Adrenal gland (tissue), 12 donors: ENCODE measurements around the gene FAM186B. TPM values are rescaled to one million over a fixed set of nuclear protein-coding genes. Genes with fewer than 3 reads are reported as not detected.

ENCODE experiments used
- DNase-seq, 7 donors: peaks; one replicate each; pipeline ENCODE4 v3.0.0-alpha.2; 2019 to 2020
- H3K27ac ChIP-seq, 5 donors: fragments of 200-600 bp; sonication (generic) in 4 of 5; 1 replicate in 3 of 5; 2 replicates in 2 of 5; pipeline versions ENCODE4 v1.5.1 to v1.8.0; 2016 to 2020; ENCODE audit warnings: mild to moderate bottlenecking in 1 of 5
- H3K27me3 ChIP-seq: fragments of 200-600 bp; 2 replicates; pipeline ENCODE4 v1.8.0; 2021
- H3K36me3 ChIP-seq, 2 donors: fragments of 200-600 bp; replicated peaks in 1 of 2; 1 replicate in 1 of 2; 2 replicates in 1 of 2; pipeline versions ENCODE4 v1.5.1 to v1.8.0; 2018 to 2022
- H3K4me1 ChIP-seq, 2 donors: fragments of 200-600 bp; replicated peaks in 1 of 2; 1 replicate in 1 of 2; 2 replicates in 1 of 2; pipeline versions ENCODE4 v1.5.1 to v1.8.0; 2018 to 2021
- H3K4me3 ChIP-seq, 4 donors: fragments of 200-600 bp; sonication (generic) in 3 of 4; one replicate each; pipeline ENCODE4 v1.5.1; 2016 to 2018
- H3K9me3 ChIP-seq, 3 donors: fragments of 200-600 bp; sonication (generic) in 1 of 3; replicated peaks in 1 of 3; 1 replicate in 2 of 3; 2 replicates in 1 of 3; pipeline versions ENCODE4 v1.5.1 to v1.8.0; 2016 to 2021
- POLR2A ChIP-seq, 2 donors: fragments of 450-650 bp; IDR thresholded peaks; one replicate each; pipeline ENCODE4 v1.6.1; 2017; ENCODE audit warnings: antibody characterized with exemption in 2 of 2, mild to moderate bottlenecking in 2 of 2, moderate library complexity in 1 of 2
- WGBS, 4 donors: extraction: QIAGEN DNeasy Blood & Tissue Kit in 2 of 4; methylation state at CpG; one replicate each; pipeline versions ENCODE4 v1.1.5 to v1.1.7; 2013 to 2017; 5-methylcytosine and 5-hydroxymethylcytosine counted together
- intact Hi-C, 2 donors: fragments of 100-400 bp; cut with DNase I; formaldehyde crosslinking; loops; one replicate each; pipeline versions ENCODE4 v1.14.1 to v1.15.0; 2022 to 2023
- polyA plus RNA-seq, 3 donors: library from polyadenylated mRNA; stranded (reverse); fragments of 200-250 nt in 2 of 3; fragments of 350-450 nt in 1 of 3; fragmentation: Illumina TruSeq in 1 of 3; extraction: RNeasy Lipid Tissue Mini Kit (QIAGEN cat#74804) in 1 of 3; gene quantifications; one replicate each; pipeline ENCODE4 v1.2.3, GENCODE V29; 2013 to 2014
- total RNA-seq, 9 donors: library from RNA; depleted of rRNA in 4 of 9; stranded (reverse); fragments of >200 nt in 4 of 9; fragments of 120-200 nt in 1 of 9; fragmentation: NEBNext Ultra II Directional in 1 of 9; extraction: Animal tissue kit (Norgen Biotek cat#: 25700) in 1 of 9; gene quantifications; one replicate each; pipeline versions ENCODE4 v1.1.0 to v1.2.4, GENCODE V29; 2013 to 2023
- TF ChIP-seq, protein P1 (sequence below), 6 experiments: fragments of 450-650 bp in 4 of 6; fragments of 200-600 bp in 2 of 6; sonication (generic) in 1 of 6; IDR thresholded peaks; 1 replicate in 5 of 6; 2 replicates in 1 of 6; pipeline versions ENCODE4 v1.5.1 to v1.8.0; 2016 to 2021; ENCODE audit warnings: antibody characterized with exemption in 6 of 6, mild to moderate bottlenecking in 2 of 6, moderate library complexity in 1 of 6
- donor health status: healthy with polysubstance abuse.
- donor health status: Bipolar disorder and iron deficiency.
- donor health status: DM: yes; HTN: yes; CAD: no.
- donor health status: DM: no; HTN: no; CAD: no.
- donor health status: DM: no; HTN: no; CAD: no.
- donor health status: DM: yes; HTN: yes; CAD: no.

FAM186B gene
- total and polyA plus RNA-seq, 12 donors: 0.29 to 2.3 (median 1.0) TPM; not detected in 1

DNA sequence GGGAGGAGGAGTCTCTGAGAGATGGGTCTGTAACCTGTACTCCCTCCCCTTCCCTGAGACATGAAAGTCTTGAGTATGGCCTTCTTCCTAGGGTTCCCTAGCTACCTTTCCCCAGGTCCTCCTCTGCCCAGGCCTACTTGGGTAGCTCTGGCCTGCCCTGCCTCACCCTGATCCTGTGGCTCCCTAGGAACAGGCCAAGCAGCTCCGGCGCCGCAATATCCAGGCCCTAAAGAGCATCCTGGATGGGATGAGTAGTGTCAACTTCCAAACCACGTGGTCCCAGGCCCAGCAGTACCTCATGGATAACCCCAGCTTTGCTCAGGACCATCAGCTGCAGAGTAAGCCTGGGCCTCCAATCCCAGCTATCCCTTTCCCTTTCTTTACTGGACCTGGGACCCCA lies 30.2 kb upstream of the FAM186B start:
- Histone ChIP-seq H3K9me3 (no peaks in the 10 kb centered on the region), H3K4me1 (peaks cover 10 to 16% of the 10 kb centered on the region in 2 donors), H3K27me3 (no peaks in the 10 kb centered on the region), H3K27ac (no peak overlapping the region), H3K4me3 (no peak overlapping the region), H3K36me3 (peaks cover 0 to 16% of the 10 kb centered on the region in 2 donors)
- 85 to 94% (median 94%) methylated on average over 3 to 4 of the region's 4 CpGs for WGBS, 4 donors
- TF ChIP-seq, protein P1, sequence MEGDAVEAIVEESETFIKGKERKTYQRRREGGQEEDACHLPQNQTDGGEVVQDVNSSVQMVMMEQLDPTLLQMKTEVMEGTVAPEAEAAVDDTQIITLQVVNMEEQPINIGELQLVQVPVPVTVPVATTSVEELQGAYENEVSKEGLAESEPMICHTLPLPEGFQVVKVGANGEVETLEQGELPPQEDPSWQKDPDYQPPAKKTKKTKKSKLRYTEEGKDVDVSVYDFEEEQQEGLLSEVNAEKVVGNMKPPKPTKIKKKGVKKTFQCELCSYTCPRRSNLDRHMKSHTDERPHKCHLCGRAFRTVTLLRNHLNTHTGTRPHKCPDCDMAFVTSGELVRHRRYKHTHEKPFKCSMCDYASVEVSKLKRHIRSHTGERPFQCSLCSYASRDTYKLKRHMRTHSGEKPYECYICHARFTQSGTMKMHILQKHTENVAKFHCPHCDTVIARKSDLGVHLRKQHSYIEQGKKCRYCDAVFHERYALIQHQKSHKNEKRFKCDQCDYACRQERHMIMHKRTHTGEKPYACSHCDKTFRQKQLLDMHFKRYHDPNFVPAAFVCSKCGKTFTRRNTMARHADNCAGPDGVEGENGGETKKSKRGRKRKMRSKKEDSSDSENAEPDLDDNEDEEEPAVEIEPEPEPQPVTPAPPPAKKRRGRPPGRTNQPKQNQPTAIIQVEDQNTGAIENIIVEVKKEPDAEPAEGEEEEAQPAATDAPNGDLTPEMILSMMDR (IDR thresholded peaks at IDR 0.05): no peak
- no peak for TF ChIP-seq POLR2A (IDR thresholded peaks at IDR 0.05)
- intact Hi-C loops: no loop called here
- DNase-seq: no peak

DNA sequence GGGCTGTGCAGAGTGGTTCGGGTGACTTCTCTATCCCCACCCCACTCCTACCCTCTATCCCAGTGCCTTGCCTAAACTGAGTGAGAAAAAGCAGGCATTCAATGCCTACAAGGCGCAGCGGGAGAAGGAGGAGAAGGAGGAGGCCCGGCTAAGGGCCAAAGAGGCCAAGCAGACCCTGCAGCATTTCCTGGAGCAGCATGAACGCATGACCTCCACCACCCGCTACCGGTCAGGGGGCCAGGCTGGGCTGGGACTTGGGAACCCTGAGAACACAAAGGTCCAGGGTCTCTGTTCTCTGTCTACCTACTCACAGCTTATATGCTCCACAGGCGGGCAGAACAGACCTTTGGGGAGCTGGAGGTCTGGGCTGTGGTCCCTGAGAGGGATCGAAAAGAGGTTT lies 29.6 kb upstream of the FAM186B start:
- Histone ChIP-seq H3K27me3 (no peaks in the 10 kb centered on the region), H3K9me3 (no peaks in the 10 kb centered on the region), H3K36me3 (peaks cover 0 to 16% of the 10 kb centered on the region in 2 donors), H3K27ac (no peak overlapping the region), H3K4me3 (no peak overlapping the region), H3K4me1 (peaks cover 10 to 16% of the 10 kb centered on the region in 2 donors)
- 78 to 91% (median 86%) methylated on average over 8 to 9 of the region's 9 CpGs for WGBS, 4 donors
- TF ChIP-seq, protein P1 (IDR thresholded peaks at IDR 0.05): no peak
- intact Hi-C loops: no loop called here
- peak in 1 of 7 donors; percentile 7 for DNase-seq

DNA sequence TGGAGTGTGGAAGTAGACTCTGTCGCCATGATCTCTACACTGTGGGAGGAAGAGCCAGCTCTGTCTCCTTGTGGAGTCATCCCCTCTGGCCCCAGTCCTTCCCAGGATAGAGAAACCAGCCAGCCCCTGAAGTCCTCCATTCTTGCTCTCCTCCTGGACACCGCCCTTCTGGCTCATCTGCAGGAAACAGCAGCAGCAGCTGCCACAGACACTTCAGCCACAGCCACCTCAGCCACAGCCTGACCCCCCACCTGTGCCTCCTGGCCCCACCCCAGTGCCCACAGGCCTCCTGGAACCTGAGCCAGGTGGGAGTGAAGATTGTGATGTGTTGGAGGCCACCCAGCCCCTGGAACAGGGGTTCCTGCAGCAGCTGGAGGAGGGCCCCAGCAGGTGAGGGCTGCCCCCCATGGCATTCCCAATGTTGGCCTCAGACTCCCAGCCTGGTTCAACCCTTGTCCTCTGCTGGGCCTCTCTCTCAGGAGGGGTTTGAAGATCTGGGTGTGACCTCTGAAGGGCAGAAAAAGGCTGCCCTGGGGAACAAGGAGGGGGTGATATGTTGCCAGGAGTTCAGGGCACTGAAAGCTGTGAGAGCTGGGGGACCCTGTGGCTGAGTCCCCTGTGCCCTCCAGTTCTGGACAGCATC lies 28.4 kb upstream of the FAM186B start:
- no peak overlapping the region for H3K27ac ChIP-seq
- peaks cover 0 to 16% of the 10 kb centered on the region in 2 donors for H3K36me3 ChIP-seq
- H3K27me3 ChIP-seq: no peaks in the 10 kb centered on the region
- no peak overlapping the region for H3K4me3 ChIP-seq
- peaks cover 10 to 16% of the 10 kb centered on the region in 2 donors for H3K4me1 ChIP-seq
- TF ChIP-seq, protein P1 (IDR thresholded peaks at IDR 0.05): no peak
- no peak for TF ChIP-seq POLR2A (IDR thresholded peaks at IDR 0.05)
- H3K9me3 ChIP-seq: no peaks in the 10 kb centered on the region
- no peak for DNase-seq
- WGBS, 4 donors: 94 to 100% (median 96%) methylated on average over 1 to 2 of the region's 2 CpGs
- intact Hi-C loops: no loop called here

DNA sequence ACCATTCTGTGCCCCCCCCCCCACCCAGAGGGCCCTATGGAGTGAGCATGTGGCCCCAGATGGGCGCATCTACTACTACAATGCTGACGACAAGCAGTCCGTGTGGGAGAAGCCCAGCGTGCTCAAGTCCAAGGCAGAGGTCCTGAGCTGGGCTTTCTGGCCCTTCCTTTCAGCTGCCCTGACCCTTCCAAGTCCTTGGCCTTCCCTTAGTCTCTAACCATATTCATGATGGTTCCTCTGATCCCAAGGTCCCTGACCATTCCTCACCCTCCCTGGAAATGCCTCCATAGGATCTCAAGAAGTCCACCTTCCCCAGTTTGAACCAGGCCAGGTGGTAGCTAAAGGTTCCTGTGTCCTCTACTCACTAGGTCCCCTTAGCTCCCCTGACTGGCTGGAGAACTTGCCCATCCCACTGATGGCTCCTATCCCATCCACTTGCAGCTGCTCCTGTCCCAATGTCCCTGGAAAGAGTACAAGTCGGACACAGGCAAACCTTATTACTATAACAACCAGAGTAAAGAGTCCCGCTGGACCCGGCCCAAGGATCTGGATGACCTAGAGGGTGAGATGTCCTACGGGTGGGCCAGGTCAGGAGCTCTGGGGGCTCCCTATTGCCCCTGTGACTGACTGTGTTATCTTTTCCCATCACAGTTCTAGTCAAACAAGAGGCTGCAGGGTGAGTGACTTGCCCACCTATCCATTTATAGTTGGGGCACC lies 27.7 kb upstream of the FAM186B start:
- H3K4me1 ChIP-seq: peaks cover 10 to 16% of the 10 kb centered on the region in 2 donors
- H3K36me3 ChIP-seq: peaks cover 0 to 16% of the 10 kb centered on the region in 2 donors
- WGBS, 4 donors: 89 to 93% (median 90%) methylated on average over 6 to 8 of the region's 8 CpGs
- TF ChIP-seq, protein P1 (IDR thresholded peaks at IDR 0.05): no peak
- TF ChIP-seq POLR2A (IDR thresholded peaks at IDR 0.05): no peak
- DNase-seq: peak in 1 of 7 donors; percentile 10
- intact Hi-C loops: no loop called here
- no peak overlapping the region for H3K27ac ChIP-seq
- no peak overlapping the region for H3K4me3 ChIP-seq
- no peaks in the 10 kb centered on the region for H3K9me3 ChIP-seq
- no peaks in the 10 kb centered on the region for H3K27me3 ChIP-seq
